ENCODE results near the gene SNAP47.

GRCh38 chr1:227768640-227769039, 33.4 kb downstream of the SNAP47 start:
- TF ChIP-seq FOXM1 (IDR thresholded peaks at IDR 0.05; ENCODE audit: borderline replicate concordance) (no peak), HDGF (IDR thresholded peaks at IDR 0.05; ENCODE audit: borderline replicate concordance) (no peak), ELF4 (IDR thresholded peaks at IDR 0.05) (no peak), FOXA1 (IDR thresholded peaks at IDR 0.05) (no peak), SP1 (IDR thresholded peaks at IDR 0.05) (no peak), BHLHE40 (IDR thresholded peaks at IDR 0.05; ENCODE audit: borderline replicate concordance) (no peak), ZNF384 (IDR thresholded peaks at IDR 0.05) (no peak), FOXK2 (IDR thresholded peaks at IDR 0.05) (no peak), LEF1 (IDR thresholded peaks at IDR 0.05; ENCODE audit: borderline replicate concordance) (no peak), SUZ12 (IDR thresholded peaks at IDR 0.05) (no peak), TARDBP (IDR thresholded peaks at IDR 0.05) (no peak), ARNT (IDR thresholded peaks at IDR 0.05) (no peak)

Measured in HEK293T (cell line).